HG02588 (cell line): ENCODE results near the gene USP22.
"Not testable (repeated sequence)": the region's sequence is repeated elsewhere in the genome, so short reads cannot be mapped to it uniquely, and the experiment has no call there.

Experiments used
- ATAC-seq: cut with Tn5 transposase; IDR thresholded peaks from one replicate; pipeline ENCODE4 v1.9.1; 2021; ENCODE audit warnings: mild to moderate bottlenecking, moderate library complexity; ENCODE audit not compliant: unreplicated experiment

The USP22 gene

GRCh38 chr17:20989991-20990855 lies 52.6 kb downstream of the USP22 start:
- ATAC-seq = no peak

DNA sequence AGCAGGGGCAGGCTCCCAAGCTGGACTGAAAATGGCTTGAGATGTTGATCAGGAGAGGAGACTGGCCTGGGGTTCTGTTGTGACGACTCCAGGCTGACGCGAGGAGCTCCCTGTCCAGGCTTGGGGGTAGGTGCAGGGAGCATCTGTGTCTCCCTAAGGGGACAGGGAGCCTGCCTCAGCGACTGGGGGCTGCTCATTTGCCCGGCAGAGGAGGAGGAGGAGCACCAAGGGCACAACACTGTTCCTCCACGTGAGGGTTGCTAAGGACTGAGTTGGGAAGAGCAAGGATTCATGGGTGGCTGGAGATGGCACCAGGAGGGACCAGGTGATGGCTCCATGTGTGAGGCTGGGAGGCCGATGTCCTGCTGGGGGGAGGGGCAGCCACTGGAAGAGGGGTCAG lies 53.3 kb downstream of the USP22 start:
- ATAC-seq = no peak

- ATAC-seq = no peak
Measured at GRCh38 chr17:20988896-20989295, 53.9 kb downstream of the USP22 start.

GRCh38 chr17:20988001-20988636 lies 54.7 kb downstream of the USP22 start:
- ATAC-seq = no peak

DNA sequence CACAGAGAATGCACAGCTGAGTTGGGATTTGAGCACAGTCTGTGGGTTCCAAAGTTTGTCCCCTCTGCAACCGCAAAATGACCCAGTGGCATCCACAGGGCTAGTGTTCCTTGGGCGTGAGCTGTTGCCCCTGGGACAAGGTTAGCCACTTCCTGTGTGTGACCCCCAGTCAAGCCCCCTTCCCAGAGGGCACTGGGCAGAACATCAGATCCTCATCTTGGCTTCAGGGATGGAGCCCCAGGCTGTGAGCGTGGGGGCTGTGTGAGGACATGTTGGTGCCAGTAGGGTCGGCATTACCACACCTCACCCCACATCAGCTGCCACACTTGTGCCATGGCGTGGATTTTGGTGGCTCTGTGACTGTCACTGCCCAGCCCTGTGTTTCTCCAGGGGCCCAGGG lies 55.3 kb downstream of the USP22 start:
- ATAC-seq = no peak

DNA sequence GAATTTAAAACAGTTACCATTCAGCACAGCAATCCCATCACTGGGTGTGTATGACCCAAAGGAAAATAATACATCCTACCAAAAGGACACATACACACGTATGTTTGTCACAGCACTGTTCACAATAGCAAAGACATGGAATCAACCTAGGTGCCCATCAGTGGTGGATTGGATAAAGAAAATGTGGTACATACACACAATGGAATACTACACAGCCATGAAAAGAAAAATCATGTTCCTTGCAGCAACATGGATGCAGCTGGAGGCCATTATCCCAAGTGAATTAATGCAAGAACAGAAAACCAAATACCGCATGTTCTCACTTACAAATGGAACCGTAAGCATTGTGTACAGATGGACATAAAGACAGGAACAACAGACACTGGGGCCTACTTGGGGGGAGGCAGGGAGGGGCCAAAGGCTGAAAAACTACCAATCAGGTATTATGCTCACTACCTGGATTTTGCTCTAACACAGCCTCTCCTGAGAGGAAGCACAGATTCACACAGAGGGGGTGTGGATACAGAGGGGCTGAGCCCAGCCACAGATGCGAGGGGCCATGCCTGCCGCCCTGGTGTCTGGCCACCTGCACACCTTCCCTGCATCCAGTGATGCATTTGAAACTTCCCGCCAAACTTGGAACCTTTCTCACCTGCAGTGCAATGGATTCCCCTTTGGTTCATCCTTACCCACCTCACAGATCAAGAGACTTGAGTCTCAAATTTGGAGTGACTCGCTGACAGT lies 55.9 kb downstream of the USP22 start:
- no peak for ATAC-seq

DNA sequence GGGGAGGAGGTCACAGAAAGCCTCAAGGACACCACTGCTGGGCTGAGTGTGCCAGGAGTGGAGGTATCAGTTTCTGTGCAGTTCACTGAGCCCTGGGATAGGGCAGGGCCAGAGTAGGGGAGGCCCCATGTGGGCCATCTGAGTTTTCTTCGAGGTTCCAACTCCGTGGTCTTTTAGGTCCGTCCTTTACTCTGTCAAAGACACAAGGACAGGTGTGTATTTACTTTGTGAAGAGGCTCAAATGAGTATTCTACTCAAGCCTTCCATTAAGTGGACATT lies 59.5 kb downstream of the USP22 start:
- ATAC-seq = no peak

DNA sequence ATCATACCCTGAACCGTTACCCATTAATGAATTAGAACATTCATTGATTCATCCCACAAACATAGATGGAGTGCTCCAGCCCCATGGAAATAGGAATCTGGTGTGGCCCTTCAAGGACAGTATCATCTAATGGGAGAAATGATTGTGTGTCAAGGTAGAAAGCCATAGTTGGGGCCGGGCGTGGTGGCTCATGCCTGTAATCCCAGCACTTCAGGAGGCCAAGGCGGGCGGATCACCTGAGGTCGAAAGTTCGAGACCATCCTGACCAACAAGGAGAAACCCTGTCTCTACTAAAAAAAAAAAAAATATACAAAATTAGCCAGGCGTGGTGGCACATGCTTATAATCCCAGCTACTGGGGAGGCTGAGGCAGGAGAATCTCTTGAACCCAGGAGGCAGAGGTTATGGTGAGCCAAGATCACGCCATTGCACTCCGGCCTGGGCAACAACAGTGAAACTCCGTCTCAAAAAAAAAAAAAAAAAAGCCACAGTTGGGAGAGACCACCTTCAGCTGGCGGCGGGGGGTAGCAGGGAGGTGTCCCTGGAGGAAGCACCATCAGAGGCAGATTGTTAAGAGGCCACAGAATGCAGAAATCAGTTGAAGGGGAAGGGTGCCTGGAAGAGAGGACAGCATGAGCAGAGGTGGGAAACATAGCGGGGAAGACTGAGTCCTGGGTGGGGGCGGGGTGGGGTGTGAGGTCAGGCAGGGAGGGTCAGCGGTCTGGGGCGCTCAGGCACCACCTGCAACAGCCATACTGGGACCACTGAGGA lies 60.0 kb downstream of the USP22 start:
- no peak for ATAC-seq

GRCh38 chr17:20981046-20981920 lies 61.5 kb downstream of the USP22 start:
- ATAC-seq = no peak

- ATAC-seq = no peak
Measured at GRCh38 chr17:20979792-20980083, 63.1 kb downstream of the USP22 start.

DNA sequence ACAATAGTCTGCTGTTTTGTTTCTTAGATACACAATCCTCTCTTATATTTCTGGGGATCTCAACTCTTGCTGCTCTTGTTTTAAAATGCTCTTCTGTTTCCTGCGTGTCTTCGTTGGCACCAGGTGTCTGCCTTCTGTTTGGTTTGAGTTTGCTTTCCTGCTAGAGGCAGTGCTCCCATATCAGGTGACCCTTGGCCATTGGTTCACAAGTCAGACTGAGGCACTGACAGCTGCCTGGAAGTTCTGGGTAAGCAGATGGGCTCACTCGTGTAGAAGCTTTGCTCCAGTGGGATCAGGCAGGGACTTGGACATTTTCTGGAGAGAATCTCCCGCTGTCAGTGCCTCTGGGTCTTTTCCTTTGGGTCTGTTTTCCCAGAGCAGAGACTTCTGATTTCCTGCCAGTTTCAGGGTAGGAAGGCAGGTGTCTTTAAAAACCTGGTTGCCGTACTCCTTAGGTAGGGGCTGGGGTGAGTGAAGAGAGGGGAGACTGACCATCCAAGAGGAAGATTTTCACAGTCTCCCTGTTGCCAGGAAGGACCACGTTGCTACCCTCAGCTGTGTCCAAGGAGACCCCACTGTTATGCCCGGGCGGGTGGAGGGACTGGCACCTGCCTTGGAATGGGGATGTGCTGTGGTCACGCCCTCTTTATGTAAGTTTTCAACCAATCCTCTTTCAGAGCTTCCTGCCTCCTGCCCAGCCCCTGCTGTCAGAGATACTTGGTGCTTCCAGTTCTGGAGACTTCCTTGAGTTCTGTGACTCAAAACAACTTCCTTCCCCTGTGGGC lies 63.6 kb downstream of the USP22 start:
- ATAC-seq = not testable (repeated sequence)

GRCh38 chr17:20977609-20978253 lies 65.1 kb downstream of the USP22 start:
- not testable (repeated sequence) for ATAC-seq

- ATAC-seq = no peak
Measured at GRCh38 chr17:20975566-20975965, 67.2 kb downstream of the USP22 start.

GRCh38 chr17:20970329-20970728 lies 72.5 kb downstream of the USP22 start:
- ATAC-seq = no peak

GRCh38 chr17:20968913-20969616 lies 73.7 kb downstream of the USP22 start:
- no peak for ATAC-seq

- no peak for ATAC-seq
Measured at GRCh38 chr17:20967776-20968175, 75.0 kb downstream of the USP22 start.

GRCh38 chr17:20966870-20967269 lies 75.9 kb downstream of the USP22 start:
- no peak for ATAC-seq

DNA sequence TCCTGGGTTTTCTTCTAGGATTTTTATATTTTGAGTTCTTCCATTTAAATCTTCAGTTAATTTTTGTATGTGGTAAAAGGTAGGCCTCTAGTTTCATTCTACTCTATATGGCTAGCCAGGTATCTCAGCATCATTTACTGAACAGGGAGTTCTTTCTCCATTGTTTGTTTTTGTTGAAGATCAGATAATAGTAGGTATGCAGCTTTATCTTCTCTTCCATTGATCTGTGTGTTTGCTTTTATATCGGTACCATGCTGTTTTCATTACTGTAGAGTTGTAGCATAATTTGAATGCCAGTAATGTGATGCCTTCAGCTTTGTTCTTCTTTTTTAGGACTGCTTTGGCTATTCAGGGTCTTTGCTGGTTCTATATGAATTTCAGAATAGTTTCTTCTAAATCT lies 77.3 kb downstream of the USP22 start:
- ATAC-seq = no peak

- ATAC-seq = no peak
Measured at GRCh38 chr17:20961586-20961985, 81.2 kb downstream of the USP22 start.
